NCI-H460 (cell line): ENCODE results near the gene PARP16. TPM values are rescaled to one million over a fixed set of nuclear protein-coding genes. Genes with fewer than 3 reads are reported as not detected.

ENCODE experiments used
- DNase-seq: peaks from one replicate; pipeline ENCODE4 v3.0.0-alpha.2; 2016; ENCODE audit warnings: low read depth; ENCODE audit errors: extremely low read depth
- small RNA-seq, 2 experiments: library from RNA; depleted of rRNA; stranded (forward); fragments of <200 nt; gene quantifications; one replicate each; pipeline ENCODE3, GENCODE V24; 2014
- total RNA-seq: library from RNA; depleted of rRNA; stranded (reverse); fragments of >200 nt; shearing (Covaris generic); gene quantifications from 2 replicates; pipeline ENCODE4 v1.2.3, GENCODE V29; 2014; rRNA removed

PARP16 gene
- total RNA-seq, 1 experiment from 2014 or later = 11.8 TPM

DNA sequence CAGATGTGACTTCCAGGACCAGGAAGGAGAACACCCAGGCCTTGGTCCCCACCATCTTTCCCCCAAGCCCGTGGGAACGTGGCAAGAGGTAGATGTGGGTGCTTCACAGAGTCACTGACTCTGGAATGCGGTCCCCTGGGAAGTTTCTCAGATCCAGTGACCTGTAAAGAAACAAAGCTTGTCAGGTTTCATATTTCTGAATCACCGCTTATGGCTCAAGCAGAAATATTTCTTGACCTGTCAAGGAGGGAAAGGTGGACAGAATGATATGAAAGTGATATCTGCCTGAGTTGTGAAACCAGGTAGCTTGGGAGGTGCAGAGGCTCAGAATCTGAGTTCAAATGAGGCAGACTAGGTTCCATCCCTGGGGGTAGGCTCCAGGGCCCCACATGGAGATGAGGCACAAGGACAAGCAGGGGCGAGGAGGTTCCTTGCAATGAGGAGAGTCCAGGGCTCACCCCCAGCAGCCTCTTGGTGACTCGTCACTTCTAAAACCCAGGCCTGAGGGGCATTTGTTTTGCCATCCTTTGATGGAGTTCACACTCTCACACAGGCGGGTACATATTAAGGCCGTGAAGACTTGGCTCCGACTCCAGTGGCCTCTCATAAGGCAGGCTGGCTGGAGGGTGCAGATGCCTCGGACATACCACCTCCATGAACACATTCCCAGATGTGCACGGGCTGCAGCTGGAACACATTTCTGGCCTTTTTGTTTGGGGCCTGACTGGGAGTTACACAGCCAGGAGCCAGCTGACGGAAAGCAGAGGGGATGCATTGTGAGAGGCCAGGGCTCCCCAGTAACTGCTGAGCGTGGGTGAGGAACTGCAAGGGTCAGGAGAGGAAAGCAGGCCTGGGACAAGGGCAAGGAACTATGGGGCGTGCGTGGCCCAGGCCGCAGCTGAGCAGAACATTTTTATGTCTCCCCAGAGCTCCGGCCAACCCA is 76.7 kb downstream of the PARP16 start:
- DNase-seq = no peak

DNA sequence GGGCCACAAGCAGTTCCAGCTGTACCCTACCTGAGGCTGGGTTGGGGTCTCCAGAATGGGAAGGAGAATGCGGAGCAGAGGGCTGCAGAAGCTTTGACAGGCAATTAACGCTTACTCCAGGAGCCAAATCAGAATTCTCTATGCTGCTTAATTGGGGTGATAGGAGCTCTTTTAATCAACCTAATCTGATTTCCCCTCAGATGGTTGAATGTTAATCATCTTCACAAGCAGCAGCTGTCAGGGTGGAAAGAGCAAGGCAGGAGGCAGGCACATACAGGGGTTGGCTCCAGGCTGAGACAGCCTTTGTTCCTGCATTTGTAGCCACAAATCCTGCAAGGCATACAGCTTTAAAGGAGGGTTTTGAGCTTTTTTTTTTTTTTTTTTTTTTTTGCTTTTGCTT is 78.0 kb downstream of the PARP16 start:
- no peak for DNase-seq

Small RNA genes lying within 50 kb of the gene (small RNA-seq; reads per million reads assigned to genes)
- 0 reads per million in 2 experiments for gene AC068213.1
- 278,898 to 720,455 reads per million in 2 experiments for gene RNU5A-1
- 23,579 to 51,011 reads per million in 2 experiments for gene RNU5B-1
- 0 reads per million in 2 experiments for gene RNU6-686P
- 0.08 to 0.18 reads per million in 2 experiments for gene SNORA24B

Other genes with a start within 250 kb of the PARP16 start
- gene SLC51B, start 241.5 kb downstream of the PARP16 start, total RNA-seq = 0.75 and 1.1 TPM in 2 replicates
- gene RASL12, start 218.9 kb downstream of the PARP16 start, total RNA-seq = 0.07 TPM in 1 of 2 replicates, not detected in the other
- gene KBTBD13, start 210.1 kb downstream of the PARP16 start, total RNA-seq = not detected in 2 replicates
- gene UBAP1L, start 171.7 kb downstream of the PARP16 start, total RNA-seq = 0.75 and 1.1 TPM in 2 replicates
- gene PDCD7, start 153.1 kb downstream of the PARP16 start, total RNA-seq = 18.6 and 20.1 TPM in 2 replicates
- gene CLPX, start 101.5 kb downstream of the PARP16 start, total RNA-seq = 42.0 and 55.4 TPM in 2 replicates
- not detected in 2 replicates for gene CILP, start 75.4 kb downstream of the PARP16 start, total RNA-seq
- not detected in 2 replicates for gene RNU5A-1, start 9.2 kb upstream of the PARP16 start, total RNA-seq
- gene RNU5B-1, start 17.8 kb upstream of the PARP16 start, total RNA-seq = not detected in 2 replicates
- not detected in 2 replicates for gene IGDCC3, start 91.1 kb upstream of the PARP16 start, total RNA-seq
- gene IGDCC4, start 136.1 kb upstream of the PARP16 start, total RNA-seq = 0.29 and 0.74 TPM in 2 replicates
- 20.6 and 25.6 TPM in 2 replicates for gene DPP8, start 230.8 kb upstream of the PARP16 start, total RNA-seq
- 93.8 and 108 TPM in 2 replicates for gene HACD3, start 243.6 kb upstream of the PARP16 start, total RNA-seq